SK-N-SH (cell line): ENCODE measurements around the gene CELF4. TPM values are rescaled to one million over a fixed set of nuclear protein-coding genes. Genes with fewer than 3 reads are reported as not detected.

Experiments
- CTCF ChIA-PET: fragments of 300-600, 350-600 bp; formaldehyde crosslinking; extraction: SDS; loops from one replicate; lab custom pipeline; 2021; lab: Yijun Ruan, JAX
- POLR2A ChIA-PET: fragments of 350-600 bp; sonication (Branson Sonifier 250); formaldehyde crosslinking; extraction: SDS; loops from one replicate; lab custom pipeline; 2020; ENCODE audit warnings: antibody characterized with exemption, inconsistent platforms; lab: Yijun Ruan, JAX
- DNase-seq: peaks from one replicate; pipeline ENCODE4 v3.0.0; 2012
- H2AFZ ChIP-seq: fragments of 200-600 bp; sonication (generic); 2 replicates; pipeline ENCODE4 v1.8.1; 2016; ENCODE audit warnings: antibody characterized with exemption, mild to moderate bottlenecking, low read depth
- H3F3A ChIP-seq: fragments of 200-600 bp; sonication (generic); replicated peaks from 2 replicates; pipeline ENCODE3; 2016; ENCODE audit warnings: antibody characterized with exemption, mild to moderate bottlenecking; ENCODE audit not compliant: insufficient read depth
- H3K27ac ChIP-seq, 2 experiments: fragments of 200-500 bp in 1 of 2; fragments of 200-600 bp in 1 of 2; sonication (Bioruptor generic) in 1 of 2; sonication (generic), shearing (Covaris generic) in 1 of 2; 2 replicates each; pipeline versions ENCODE4 v1.5.1 to v1.6.1; 2014 to 2016; ENCODE audit warnings: low read depth in 2 of 2, inconsistent platforms in 1 of 2, low read length in 1 of 2, mild to moderate bottlenecking in 1 of 2, mixed read lengths in 1 of 2
- H3K27me3 ChIP-seq: fragments of 200-600 bp; sonication (generic), shearing (Covaris generic); 2 replicates; pipeline ENCODE4 v1.6.1; 2016; ENCODE audit warnings: mixed run types; ENCODE audit not compliant: insufficient read depth
- H3K36me3 ChIP-seq, 2 experiments: fragments of 200-500 bp in 1 of 2; fragments of 200-600 bp in 1 of 2; sonication (Bioruptor generic) in 1 of 2; sonication (generic) in 1 of 2; replicated peaks in 1 of 2; 2 replicates each; pipeline versions ENCODE3 to v1.5.1; 2014 to 2016; ENCODE audit warnings: low read length in 1 of 2, mild to moderate bottlenecking in 1 of 2; ENCODE audit not compliant: insufficient read depth in 2 of 2, control insufficient read depth in 1 of 2
- H3K4me1 ChIP-seq, 2 experiments: fragments of 200-500 bp in 1 of 2; fragments of 200-600 bp in 1 of 2; sonication (Bioruptor generic) in 1 of 2; sonication (generic), shearing (Covaris generic) in 1 of 2; 2 replicates each; pipeline versions ENCODE4 v1.5.1 to v1.6.1; 2014 to 2016; ENCODE audit warnings: low read depth in 1 of 2, low read length in 1 of 2, mixed run types in 1 of 2; ENCODE audit not compliant: insufficient read depth in 2 of 2, control insufficient read depth in 1 of 2
- H3K4me2 ChIP-seq: fragments of 200-600 bp; sonication (generic), shearing (Covaris generic); 2 replicates; pipeline ENCODE4 v1.6.1; 2017; ENCODE audit warnings: mixed run types
- H3K4me3 ChIP-seq, 2 experiments: fragments of 200-500 bp in 1 of 2; fragments of 200-600 bp in 1 of 2; sonication (Bioruptor generic) in 1 of 2; sonication (generic), shearing (Covaris generic) in 1 of 2; 2 replicates each; pipeline versions ENCODE4 v1.5.1 to v1.8.1; 2014 to 2016; ENCODE audit warnings: low read depth in 2 of 2, inconsistent platforms in 1 of 2, low read length in 1 of 2, mild to moderate bottlenecking in 1 of 2, mixed read lengths in 1 of 2, moderate library complexity in 1 of 2
- H3K79me2 ChIP-seq: fragments of 200-600 bp; sonication (generic); 2 replicates; pipeline ENCODE4 v1.8.1; 2017; ENCODE audit warnings: mild to moderate bottlenecking; ENCODE audit not compliant: insufficient read depth
- H3K9ac ChIP-seq: fragments of 200-600 bp; sonication (generic); 2 replicates; pipeline ENCODE4 v1.6.1; 2017; ENCODE audit warnings: mixed run types
- H3K9me2 ChIP-seq: fragments of 200-600 bp; sonication (generic); 2 replicates; pipeline ENCODE4 v1.6.1; 2017; ENCODE audit warnings: mixed run types
- H3K9me3 ChIP-seq: fragments of 200-600 bp; sonication (generic); 2 replicates; pipeline ENCODE4 v1.6.1; 2017; ENCODE audit warnings: mixed run types, mild to moderate bottlenecking, moderate library complexity
- H4K20me1 ChIP-seq: fragments of 200-600 bp; sonication (generic); 2 replicates; pipeline ENCODE4 v1.6.1; 2017; ENCODE audit warnings: mild to moderate bottlenecking, mixed run types; ENCODE audit not compliant: insufficient read depth
- EZH2phosphoT487 ChIP-seq: fragments of 200-600 bp; sonication (generic); IDR thresholded peaks from 2 replicates; pipeline ENCODE4 v1.6.1; 2017; ENCODE audit warnings: low read depth, mixed run types, mild to moderate bottlenecking, antibody characterized with exemption, moderate library complexity, borderline replicate concordance
- FOXJ3 ChIP-seq: sonication (generic); formaldehyde crosslinking; IDR thresholded peaks from 2 replicates; pipeline ENCODE4 v1.5.1; 2020; ENCODE audit warnings: mild to moderate bottlenecking, missing genetic modification reagents
- GATA2 ChIP-seq: sonication (generic); formaldehyde crosslinking; IDR thresholded peaks from 2 replicates; pipeline ENCODE4 v1.5.0; 2020; ENCODE audit warnings: mild to moderate bottlenecking, missing genetic modification reagents
- MEF2A ChIP-seq: IDR thresholded peaks from 2 replicates; pipeline ENCODE4 v1.4.0; 2012; ENCODE audit warnings: low read depth, borderline replicate concordance
- MXI1 ChIP-seq: IDR thresholded peaks from 2 replicates; pipeline ENCODE4 v1.6.1; 2012; ENCODE audit warnings: mild to moderate bottlenecking, low read depth, low read length, improper control_type of control experiment
- RAD21 ChIP-seq: IDR thresholded peaks from 2 replicates; pipeline ENCODE4 v1.6.1; 2012; ENCODE audit warnings: mild to moderate bottlenecking, low read length
- RCOR1 ChIP-seq: fragments of 150-350 bp; IDR thresholded peaks from 2 replicates; pipeline ENCODE4 v1.6.1; 2017; ENCODE audit warnings: antibody characterized with exemption, low read length
- RXRA ChIP-seq: IDR thresholded peaks from 2 replicates; pipeline ENCODE4 v1.4.0; 2012; ENCODE audit warnings: low read depth, mild to moderate bottlenecking, borderline replicate concordance
- SMC3 ChIP-seq: IDR thresholded peaks from 2 replicates; pipeline ENCODE4 v1.6.1; 2012; ENCODE audit warnings: low read depth, low read length, improper control_type of control experiment
- TEAD4 ChIP-seq: IDR thresholded peaks from 2 replicates; pipeline ENCODE4 v1.4.0; 2012; ENCODE audit warnings: mild to moderate bottlenecking, borderline replicate concordance; ENCODE audit not compliant: insufficient read depth
- USF2 ChIP-seq: fragments of 150-350 bp; IDR thresholded peaks from 2 replicates; pipeline ENCODE4 v1.6.1; 2017; ENCODE audit warnings: antibody characterized with exemption, low read length, low read depth, borderline replicate concordance
- WGBS: methylation state at CpG from one replicate; pipeline ENCODE4 v1.1.6; 2017; ENCODE audit warnings: low lambda C conversion rate; 5-methylcytosine and 5-hydroxymethylcytosine counted together
- polyA plus RNA-seq, 3 experiments: library from polyadenylated mRNA; depleted of rRNA; stranded (reverse); fragments of >200 nt; gene quantifications; 2 replicates each; pipeline ENCODE4 v1.2.3, GENCODE V29; 2012
- TF ChIP-seq, protein P1 (sequence below): IDR thresholded peaks from 2 replicates; pipeline ENCODE4 v1.6.1; 2012; ENCODE audit warnings: mild to moderate bottlenecking, low read depth, low read length, moderate library complexity
- TF ChIP-seq, protein P2 (sequence below): fragments of 200-600 bp; sonication (generic); IDR thresholded peaks from 2 replicates; pipeline ENCODE4 v1.6.1; 2017; ENCODE audit warnings: antibody characterized with exemption, mild to moderate bottlenecking, moderate library complexity
- TF ChIP-seq, protein P3 (sequence below): fragments of 150-350 bp; IDR thresholded peaks from 2 replicates; pipeline ENCODE4 v1.6.1; 2016; ENCODE audit warnings: mild to moderate bottlenecking, low read depth, low read length

CELF4 gene
- 0.26 and 0.63 TPM in 2 replicates for polyA plus RNA-seq (2012; rRNA removed)
- polyA plus RNA-seq (2012; cell fraction: cytosol; rRNA removed) = 0.17 and 0.71 TPM in 2 replicates
- 0.30 and 0.83 TPM in 2 replicates for polyA plus RNA-seq (2012; cell fraction: nucleus; rRNA removed)

DNA sequence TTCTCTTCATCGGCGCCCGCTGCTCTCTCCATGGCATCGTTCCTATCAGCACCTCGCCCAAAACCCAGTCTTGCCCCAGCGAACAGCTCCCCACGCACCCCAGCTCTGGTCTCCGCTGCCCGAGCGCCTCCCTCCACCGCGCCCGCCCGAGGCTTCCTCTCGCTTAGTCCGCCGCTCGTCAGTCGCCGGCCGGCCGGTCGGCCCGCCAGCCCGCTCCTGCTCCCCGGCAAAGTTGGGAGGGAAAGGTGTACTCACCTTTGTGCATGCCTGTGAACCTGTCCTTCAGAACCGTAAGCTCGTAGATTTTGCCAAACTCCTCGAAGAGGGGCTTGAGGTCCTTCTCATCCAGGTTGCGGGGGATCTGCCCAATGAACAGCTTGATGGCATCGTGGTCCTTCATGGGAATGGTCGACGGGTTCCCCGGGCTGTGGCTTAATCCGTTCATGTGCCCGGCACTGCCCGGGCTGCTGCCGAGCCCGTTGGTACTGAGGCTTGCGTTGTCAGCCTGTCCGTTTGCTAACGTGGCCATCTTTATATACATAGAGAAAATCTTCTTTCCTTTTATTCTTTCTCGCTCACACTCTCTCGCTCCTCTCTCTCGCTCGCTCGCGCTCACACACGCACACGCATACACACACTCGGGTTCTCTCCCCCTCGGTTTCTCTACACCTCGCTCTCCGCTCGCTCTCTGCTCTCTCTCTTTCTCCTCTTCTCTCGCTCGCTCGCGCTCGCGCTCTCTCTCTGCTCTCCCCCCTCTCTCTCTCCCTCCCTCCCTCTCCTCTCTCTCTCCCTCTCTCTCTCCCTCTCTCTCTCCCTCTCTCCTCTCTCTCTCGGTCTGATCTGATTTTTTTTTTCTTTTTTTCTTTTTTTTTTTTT is at the start of gene CELF4:
CELF4 (minus strand) TSS at position 698 of the 876 bp plus-strand sequence.
- Histone ChIP-seq H3K4me1 (peaks cover 0 to 10% of the 10 kb centered on the region in 2 experiments; a peak in 2 of 4 replicates), H2AFZ (peak within 1 kb of the TSS; percentile 83), H3K27ac (peak within 1 kb of the TSS in 1 of 2 experiments; percentile 89; a peak in 2 of 4 replicates), H3K36me3 (no peaks in the 10 kb centered on the region), H3K9me3 (no peaks in the 10 kb centered on the region), H3K9ac (no peak within 1 kb of the TSS), H3K4me2 (peak within 1 kb of the TSS; percentile 81), H4K20me1 (no peaks in the 10 kb centered on the region), H3K9me2 (no peaks in the 10 kb centered on the region)
- POLR2A ChIA-PET = interaction anchor here (0.7 to 2.6 kb wide), 3 partner anchors 13 to 18 kb away, joined by 3 to 12 read pairs (median 3); no protein-coding TSS in a partner anchor
- WGBS = 3% methylated on average over 50 of the region's 62 CpGs
- TF ChIP-seq MEF2A (no peak), EZH2phosphoT487 (no peak), RXRA (no peak), SMC3 (no peak), GATA2 (CRISPR knock-in tag) (no peak), TEAD4 (no peak), FOXJ3 (CRISPR knock-in tag) (no peak), MXI1 (peak; percentile 43; the same call in 1 of the 2 replicates), RCOR1 (no peak), USF2 (no peak), RAD21 (0 out of 2 replicates have a peak, but pooled peaks have one; percentile 7)
- TF ChIP-seq, protein P1, sequence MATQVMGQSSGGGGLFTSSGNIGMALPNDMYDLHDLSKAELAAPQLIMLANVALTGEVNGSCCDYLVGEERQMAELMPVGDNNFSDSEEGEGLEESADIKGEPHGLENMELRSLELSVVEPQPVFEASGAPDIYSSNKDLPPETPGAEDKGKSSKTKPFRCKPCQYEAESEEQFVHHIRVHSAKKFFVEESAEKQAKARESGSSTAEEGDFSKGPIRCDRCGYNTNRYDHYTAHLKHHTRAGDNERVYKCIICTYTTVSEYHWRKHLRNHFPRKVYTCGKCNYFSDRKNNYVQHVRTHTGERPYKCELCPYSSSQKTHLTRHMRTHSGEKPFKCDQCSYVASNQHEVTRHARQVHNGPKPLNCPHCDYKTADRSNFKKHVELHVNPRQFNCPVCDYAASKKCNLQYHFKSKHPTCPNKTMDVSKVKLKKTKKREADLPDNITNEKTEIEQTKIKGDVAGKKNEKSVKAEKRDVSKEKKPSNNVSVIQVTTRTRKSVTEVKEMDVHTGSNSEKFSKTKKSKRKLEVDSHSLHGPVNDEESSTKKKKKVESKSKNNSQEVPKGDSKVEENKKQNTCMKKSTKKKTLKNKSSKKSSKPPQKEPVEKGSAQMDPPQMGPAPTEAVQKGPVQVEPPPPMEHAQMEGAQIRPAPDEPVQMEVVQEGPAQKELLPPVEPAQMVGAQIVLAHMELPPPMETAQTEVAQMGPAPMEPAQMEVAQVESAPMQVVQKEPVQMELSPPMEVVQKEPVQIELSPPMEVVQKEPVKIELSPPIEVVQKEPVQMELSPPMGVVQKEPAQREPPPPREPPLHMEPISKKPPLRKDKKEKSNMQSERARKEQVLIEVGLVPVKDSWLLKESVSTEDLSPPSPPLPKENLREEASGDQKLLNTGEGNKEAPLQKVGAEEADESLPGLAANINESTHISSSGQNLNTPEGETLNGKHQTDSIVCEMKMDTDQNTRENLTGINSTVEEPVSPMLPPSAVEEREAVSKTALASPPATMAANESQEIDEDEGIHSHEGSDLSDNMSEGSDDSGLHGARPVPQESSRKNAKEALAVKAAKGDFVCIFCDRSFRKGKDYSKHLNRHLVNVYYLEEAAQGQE = no peak
- TF ChIP-seq, protein P2, sequence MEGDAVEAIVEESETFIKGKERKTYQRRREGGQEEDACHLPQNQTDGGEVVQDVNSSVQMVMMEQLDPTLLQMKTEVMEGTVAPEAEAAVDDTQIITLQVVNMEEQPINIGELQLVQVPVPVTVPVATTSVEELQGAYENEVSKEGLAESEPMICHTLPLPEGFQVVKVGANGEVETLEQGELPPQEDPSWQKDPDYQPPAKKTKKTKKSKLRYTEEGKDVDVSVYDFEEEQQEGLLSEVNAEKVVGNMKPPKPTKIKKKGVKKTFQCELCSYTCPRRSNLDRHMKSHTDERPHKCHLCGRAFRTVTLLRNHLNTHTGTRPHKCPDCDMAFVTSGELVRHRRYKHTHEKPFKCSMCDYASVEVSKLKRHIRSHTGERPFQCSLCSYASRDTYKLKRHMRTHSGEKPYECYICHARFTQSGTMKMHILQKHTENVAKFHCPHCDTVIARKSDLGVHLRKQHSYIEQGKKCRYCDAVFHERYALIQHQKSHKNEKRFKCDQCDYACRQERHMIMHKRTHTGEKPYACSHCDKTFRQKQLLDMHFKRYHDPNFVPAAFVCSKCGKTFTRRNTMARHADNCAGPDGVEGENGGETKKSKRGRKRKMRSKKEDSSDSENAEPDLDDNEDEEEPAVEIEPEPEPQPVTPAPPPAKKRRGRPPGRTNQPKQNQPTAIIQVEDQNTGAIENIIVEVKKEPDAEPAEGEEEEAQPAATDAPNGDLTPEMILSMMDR = no peak
- TF ChIP-seq, protein P3, sequence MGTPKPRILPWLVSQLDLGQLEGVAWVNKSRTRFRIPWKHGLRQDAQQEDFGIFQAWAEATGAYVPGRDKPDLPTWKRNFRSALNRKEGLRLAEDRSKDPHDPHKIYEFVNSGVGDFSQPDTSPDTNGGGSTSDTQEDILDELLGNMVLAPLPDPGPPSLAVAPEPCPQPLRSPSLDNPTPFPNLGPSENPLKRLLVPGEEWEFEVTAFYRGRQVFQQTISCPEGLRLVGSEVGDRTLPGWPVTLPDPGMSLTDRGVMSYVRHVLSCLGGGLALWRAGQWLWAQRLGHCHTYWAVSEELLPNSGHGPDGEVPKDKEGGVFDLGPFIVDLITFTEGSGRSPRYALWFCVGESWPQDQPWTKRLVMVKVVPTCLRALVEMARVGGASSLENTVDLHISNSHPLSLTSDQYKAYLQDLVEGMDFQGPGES = no peak
- TF ChIP-seq, all 33 proteins: peak for 2
- H3K79me2 ChIP-seq = no peaks in the 10 kb centered on the region
- H3K27me3 ChIP-seq = peaks cover 18% of the 10 kb centered on the region
- H3K4me3 ChIP-seq = peak within 1 kb of the TSS; percentile 46 to 54
- H3F3A ChIP-seq = no peaks in the 10 kb centered on the region
- DNase-seq = peak; percentile 77
- CTCF ChIA-PET = interaction anchor here (0.9 to 3.0 kb wide), 7 partner anchors 13 to 243 kb away, joined by 3 to 9 read pairs (median 5); no protein-coding TSS in a partner anchor
